Heart left ventricle (tissue), 16 donors: ENCODE results near the gene SEMA3E. TPM values are rescaled to one million over a fixed set of nuclear protein-coding genes. Genes with fewer than 3 reads are reported as not detected.

Experiments
- ATAC-seq, 4 donors: fragments of 200-7000 bp; cut with Tn5 transposase; one replicate each; pipeline ENCODE4 v1.9.1; 2020 to 2022; ENCODE audit warnings: moderate library complexity in 4 of 4, mild to moderate bottlenecking in 3 of 4, moderate number of reproducible peaks in 1 of 4
- DNase-seq, 5 donors: peaks; one replicate each; pipeline ENCODE4 v3.0.0-alpha.2; 2020
- H3K27ac ChIP-seq, 12 donors: fragments of 200-600 bp; sonication (generic) in 4 of 12; one replicate each; pipeline versions ENCODE4 v1.5.0 to v1.8.0; 2016 to 2022; ENCODE audit warnings: mild to moderate bottlenecking in 2 of 12
- H3K27me3 ChIP-seq, 9 donors: fragments of 200-600 bp; sonication (generic) in 2 of 9; one replicate each; pipeline versions ENCODE4 v1.5.1 to v1.8.0; 2016 to 2022; ENCODE audit warnings: mild to moderate bottlenecking in 3 of 9
- H3K36me3 ChIP-seq, 9 donors: fragments of 200-600 bp; sonication (generic) in 2 of 9; one replicate each; pipeline versions ENCODE4 v1.5.0 to v1.8.0; 2018 to 2022; ENCODE audit warnings: mild to moderate bottlenecking in 2 of 9
- H3K4me1 ChIP-seq, 12 donors: fragments of 200-600 bp; sonication (generic) in 4 of 12; one replicate each; pipeline versions ENCODE4 v1.5.0 to v1.8.0; 2016 to 2022; ENCODE audit warnings: mild to moderate bottlenecking in 3 of 12
- H3K4me3 ChIP-seq, 12 donors: fragments of 200-600 bp; sonication (generic) in 4 of 12; one replicate each; pipeline versions ENCODE4 v1.5.0 to v1.8.0; 2017 to 2022; ENCODE audit warnings: mild to moderate bottlenecking in 9 of 12, moderate library complexity in 4 of 12
- H3K9me3 ChIP-seq, 12 donors: fragments of 200-600 bp; sonication (generic) in 4 of 12; one replicate each; pipeline versions ENCODE4 v1.5.0 to v1.8.0; 2016 to 2022; ENCODE audit warnings: mild to moderate bottlenecking in 1 of 12
- CTCF ChIP-seq, 12 donors: fragments of 200-600 bp; sonication (generic) in 4 of 12; IDR thresholded peaks; one replicate each; pipeline versions ENCODE4 v1.5.0 to v1.8.0; 2018 to 2022; ENCODE audit warnings: antibody characterized with exemption in 12 of 12, mild to moderate bottlenecking in 5 of 12
- POLR2A ChIP-seq, 2 donors: fragments of 450-650 bp; IDR thresholded peaks; one replicate each; pipeline ENCODE4 v1.6.1; 2017; ENCODE audit warnings: antibody characterized with exemption in 2 of 2, mild to moderate bottlenecking in 2 of 2, moderate library complexity in 2 of 2
- WGBS, 4 donors: extraction: QIAGEN DNeasy Blood & Tissue Kit in 2 of 4; methylation state at CpG; one replicate each; pipeline versions ENCODE4 v1.1.5 to v1.1.7; 2013 to 2018; 5-methylcytosine and 5-hydroxymethylcytosine counted together
- intact Hi-C, 10 donors: fragments of 100-400 bp; cut with DNase I; formaldehyde crosslinking; loops; one replicate each; pipeline versions ENCODE4 v1.11.1 to v1.14.2; 2022
- polyA plus RNA-seq, 2 donors: library from polyadenylated mRNA; stranded (reverse); fragments of 200-250 nt; gene quantifications; one replicate each; pipeline ENCODE4 v1.2.3, GENCODE V29; 2013
- total RNA-seq, 9 donors: library from RNA; depleted of rRNA in 2 of 9; stranded (reverse); fragments of >200 nt in 2 of 9; fragmentation: NEBNext Ultra II Directional in 3 of 9; extraction: Animal tissue kit (Norgen Biotek cat#: 25700) in 3 of 9; gene quantifications; one replicate each; pipeline versions ENCODE4 v1.1.0 to v1.2.4, GENCODE V29; 2016 to 2023
- donor health status: ischemic (EF 13 %, LVEDD 7.1; RV severe dilation, severe dysfunction).
- donor health status: healthy with polysubstance abuse.
- donor health status: DM: no; HTN: yes; CAD: no.
- donor health status: DM: no; HTN: no; CAD: no.
- donor health status: ischemic (EF 25% LVEDD 6.9; RV normal size, moderate dysfunction).
- donor health status: ischemic (EF 25% LVEDD 5.7; RV mildly dilated, moderate dysfunction).
- donor health status: healthy.
- donor health status: DM: yes; HTN: yes; CAD: no.
- donor health status: ischemic (EF 35%, LVEDD 5.7; RV mildly dilated, moderate dysfunction).
- donor health status: nonischemic (EF 11% LVEDD 7.7; RV severe dilation, severe dysfunction).
- donor health status: DM: yes; HTN: yes; CAD: no.
- donor health status: PGD.
- donor health status: ischemic (EF 29% LVEDD 5.4; RV normal size, mild dysfunction).
- donor health status: nonischemic (EF 23%, LVEDD 6.1; RV moderate dilation, normal function).

SEMA3E gene
- total and polyA plus RNA-seq, 11 donors = 0.04 to 1.2 (median 0.17) TPM; not detected in 3

- no peak for DNase-seq
- no peak for TF ChIP-seq POLR2A (IDR thresholded peaks at IDR 0.05)
- TF ChIP-seq CTCF (IDR thresholded peaks at IDR 0.05) = no peak
- H3K27ac ChIP-seq = no peak overlapping the region
- no peak for ATAC-seq
- WGBS, 4 donors = 1 to 4% (median 3%) methylated on average over 2 of the region's 2 CpGs
- no peaks in the 10 kb centered on the region for H3K4me1 ChIP-seq
- no peaks in the 10 kb centered on the region for H3K27me3 ChIP-seq
- H3K4me3 ChIP-seq = no peak overlapping the region
- no peaks in the 10 kb centered on the region for H3K9me3 ChIP-seq
- intact Hi-C loops = no loop called here
- no peaks in the 10 kb centered on the region for H3K36me3 ChIP-seq
Observed at GRCh38 chr7:83520726-83521125, 128.2 kb downstream of the SEMA3E start.

DNA sequence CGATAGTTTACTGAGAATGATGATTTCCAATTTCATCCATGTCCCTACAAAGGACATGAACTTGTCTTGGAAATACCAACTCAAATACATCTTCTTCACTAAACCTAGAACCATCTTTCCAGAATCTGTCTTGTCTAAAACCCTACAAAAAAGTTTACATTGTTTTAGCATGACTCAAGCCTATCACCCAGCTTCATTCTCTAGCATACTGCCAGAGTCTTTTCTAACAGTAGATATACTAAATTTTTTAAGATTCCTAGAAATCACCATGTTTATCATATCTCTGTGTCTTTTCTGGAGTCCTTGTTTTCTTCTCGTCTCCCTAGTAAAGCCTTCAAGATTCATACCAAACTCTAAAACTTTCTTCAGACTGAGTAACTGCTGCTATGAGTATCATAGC lies 129.7 kb downstream of the SEMA3E start:
- H3K9me3 ChIP-seq = no peaks in the 10 kb centered on the region
- 78 to 87% (median 83%) methylated on average over 2 of the region's 2 CpGs for WGBS, 4 donors
- TF ChIP-seq POLR2A (IDR thresholded peaks at IDR 0.05) = no peak
- TF ChIP-seq CTCF (IDR thresholded peaks at IDR 0.05) = no peak
- no peaks in the 10 kb centered on the region for H3K4me1 ChIP-seq
- no peak overlapping the region for H3K4me3 ChIP-seq
- H3K36me3 ChIP-seq = no peaks in the 10 kb centered on the region
- DNase-seq = no peak
- H3K27me3 ChIP-seq = no peaks in the 10 kb centered on the region
- ATAC-seq = no peak
- intact Hi-C loops = no loop called here
- H3K27ac ChIP-seq = no peak overlapping the region

- no peaks in the 10 kb centered on the region for H3K36me3 ChIP-seq
- H3K27ac ChIP-seq = no peak overlapping the region
- no peaks in the 10 kb centered on the region for H3K9me3 ChIP-seq
- no peaks in the 10 kb centered on the region for H3K4me1 ChIP-seq
- DNase-seq = no peak
- H3K4me3 ChIP-seq = no peak overlapping the region
- intact Hi-C loops = no loop called here
- no peak for ATAC-seq
- TF ChIP-seq POLR2A (IDR thresholded peaks at IDR 0.05) (no peak), CTCF (IDR thresholded peaks at IDR 0.05) (no peak)
- no peaks in the 10 kb centered on the region for H3K27me3 ChIP-seq
- 55 to 71% (median 63%) methylated on average over 3 of the region's 3 CpGs for WGBS, 4 donors
Observed at GRCh38 chr7:83517035-83517700, 131.8 kb downstream of the SEMA3E start.

GRCh38 chr7:83514977-83515376 lies 134.0 kb downstream of the SEMA3E start:
- intact Hi-C loops = no loop called here
- H3K36me3 ChIP-seq = no peaks in the 10 kb centered on the region
- no peaks in the 10 kb centered on the region for H3K4me1 ChIP-seq
- no peaks in the 10 kb centered on the region for H3K27me3 ChIP-seq
- H3K27ac ChIP-seq = no peak overlapping the region
- DNase-seq (no peak), ATAC-seq (no peak)
- H3K4me3 ChIP-seq = no peak overlapping the region
- TF ChIP-seq POLR2A (IDR thresholded peaks at IDR 0.05) = no peak
- no peaks in the 10 kb centered on the region for H3K9me3 ChIP-seq
- 38 to 48% (median 39%) methylated on average over 3 of the region's 3 CpGs for WGBS, 4 donors
